Activated CD4-positive, CD25-positive, alpha-beta regulatory T cell treated with anti-CD3 and anti-CD28 coated beads, Interleukin-2, amount 50 U/mL, for 16 hours (primary cell): Measurements from ENCODE around the gene SYT5.
"Not testable (repeated sequence)": the region's sequence is repeated elsewhere in the genome, so short reads cannot be mapped to it uniquely, and the experiment has no call there.

ENCODE experiments used
- DNase-seq: peaks from one replicate; pipeline ENCODE4 v3.0.0-alpha.2; 2020; ENCODE audit warnings: low read depth, low spot score

The SYT5 gene

GRCh38 chr19:55179606-55180484 is at the start of gene SYT5:
TSS of gene SYT5 (minus strand) at chr19:55180289. CDS start at chr19:55179041, 1,248 bp downstream.
- DNase-seq, result peak; percentile 26

DNA sequence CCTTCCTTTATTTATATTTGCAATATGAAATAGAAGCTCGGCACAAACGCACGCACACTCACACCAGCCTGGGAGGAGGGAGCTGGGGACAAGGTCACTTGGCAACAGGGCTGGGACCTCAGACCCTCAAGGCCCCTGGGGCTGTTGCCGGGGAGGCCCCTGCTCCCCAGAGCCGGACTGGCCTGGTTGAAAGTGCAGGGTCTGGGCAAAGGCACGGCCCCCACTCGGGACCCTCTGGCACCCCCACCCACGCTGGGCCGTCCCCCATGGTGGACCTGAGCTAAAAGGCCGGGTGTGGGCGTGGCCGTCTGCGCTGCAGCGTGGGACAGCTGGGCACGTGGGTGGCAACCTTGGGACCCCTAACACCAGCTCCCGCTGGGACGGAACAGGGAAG is 49.7 kb upstream of the SYT5 start:
- no peak for DNase-seq

DNA sequence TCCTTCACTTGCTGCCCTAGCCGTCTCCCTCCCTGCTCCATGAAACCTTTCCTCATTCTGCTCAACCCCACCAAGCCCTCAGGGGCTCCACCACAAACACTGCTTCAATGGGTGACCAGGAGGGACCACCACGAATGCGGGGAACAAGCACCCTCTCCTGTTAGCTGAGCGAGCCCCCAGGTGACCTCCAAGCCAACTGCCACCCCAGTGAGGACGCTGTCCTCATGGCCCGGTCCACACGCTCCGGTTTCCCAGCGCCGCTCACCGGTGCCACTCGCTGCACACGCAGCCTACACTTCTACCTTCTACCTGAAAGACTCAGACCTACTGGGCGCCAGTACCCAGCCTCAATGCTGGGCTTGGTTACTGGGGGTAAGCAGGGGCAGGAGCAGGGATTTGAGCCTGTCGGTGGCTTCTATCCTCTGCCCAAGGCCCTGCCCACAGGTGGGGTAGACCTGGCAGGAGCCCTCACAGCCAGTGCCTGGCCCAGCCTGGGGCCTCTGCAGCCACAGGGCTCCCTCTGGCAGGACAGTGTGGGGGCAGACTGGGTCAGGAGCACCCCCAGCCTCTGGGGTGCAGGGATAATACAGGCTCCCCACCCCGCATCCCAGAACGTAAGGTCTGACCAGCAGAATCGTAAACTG is 49.2 kb upstream of the SYT5 start:
- no peak for DNase-seq

DNA sequence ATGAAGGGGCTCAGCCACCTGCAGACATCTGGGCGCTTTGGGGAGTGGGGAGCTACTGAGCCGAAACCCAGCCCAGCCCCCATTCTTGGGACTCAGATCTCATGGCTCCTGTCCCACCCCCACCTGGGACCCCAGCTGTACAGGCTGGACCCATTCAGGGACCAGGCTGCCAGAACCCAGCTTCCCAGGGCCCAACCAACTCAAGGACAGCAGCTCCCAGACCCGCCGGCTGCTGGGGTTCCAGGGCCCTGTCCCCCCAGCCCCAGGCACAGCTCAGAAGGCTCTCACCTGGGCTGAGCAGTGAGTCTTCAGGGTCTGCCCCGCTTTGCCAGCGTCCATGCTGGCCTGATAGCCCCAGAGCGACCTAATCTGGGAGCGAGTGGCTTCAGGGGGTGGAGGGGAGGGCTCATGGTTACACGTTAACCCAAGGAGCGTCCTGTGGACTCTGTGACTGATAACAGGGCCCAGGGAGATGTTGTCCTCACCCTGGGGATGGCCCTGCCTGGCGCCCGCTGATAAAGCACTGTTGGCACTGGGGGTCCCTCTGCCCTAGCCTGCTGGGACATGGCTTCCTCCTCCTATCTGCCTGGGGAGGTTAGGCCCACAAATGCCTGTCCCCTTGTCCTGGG is 48.4 kb upstream of the SYT5 start, which contains the start of gene TMEM86B:
TMEM86B (minus strand) TSS at position 361 of the 629 bp plus-strand sequence; CDS start at position 339, 22 bp downstream.
- DNase-seq, result no peak

DNA sequence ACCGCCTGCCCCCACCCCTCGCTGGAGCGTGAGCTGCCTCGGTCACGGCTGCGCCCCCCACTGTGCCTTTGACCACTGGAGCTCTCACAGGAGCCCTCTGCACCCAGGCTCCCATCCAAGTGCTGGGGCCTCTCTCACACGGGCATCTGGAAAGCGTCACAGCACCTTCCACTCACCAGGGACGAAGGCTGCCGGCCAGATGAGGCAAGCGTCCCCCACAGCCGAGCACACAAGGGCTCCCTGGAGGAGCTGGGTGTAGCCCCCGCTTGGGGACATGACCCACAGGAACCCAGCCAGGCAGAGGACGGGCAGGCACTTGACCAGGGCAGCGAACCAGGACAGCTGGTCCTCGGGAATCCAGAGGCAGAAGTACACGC is 47.9 kb upstream of the SYT5 start:
- no peak for DNase-seq

GRCh38 chr19:55227241-55228014 is 47.3 kb upstream of the SYT5 start:
- DNase-seq, result no peak

DNA sequence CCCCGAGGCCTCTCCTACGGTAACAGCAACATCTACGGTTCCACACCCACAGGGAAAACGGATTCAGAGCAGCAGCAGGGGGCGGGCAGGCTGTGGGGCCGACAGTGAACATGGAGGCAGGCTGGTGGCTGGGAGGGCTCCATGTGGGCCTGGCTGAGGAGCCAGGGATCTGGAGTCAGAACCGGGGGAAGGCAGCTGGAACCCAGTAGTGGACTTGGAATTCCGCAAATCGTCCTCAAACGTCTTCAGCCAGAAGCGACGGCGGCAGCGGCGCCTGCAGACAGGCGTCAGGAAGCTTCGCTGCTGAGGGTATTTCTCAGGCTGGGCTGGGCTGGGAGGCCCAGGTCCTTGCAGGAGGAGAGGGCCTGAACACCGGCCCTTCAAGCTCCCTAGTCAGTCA is 46.7 kb upstream of the SYT5 start:
- no peak for DNase-seq

DNA sequence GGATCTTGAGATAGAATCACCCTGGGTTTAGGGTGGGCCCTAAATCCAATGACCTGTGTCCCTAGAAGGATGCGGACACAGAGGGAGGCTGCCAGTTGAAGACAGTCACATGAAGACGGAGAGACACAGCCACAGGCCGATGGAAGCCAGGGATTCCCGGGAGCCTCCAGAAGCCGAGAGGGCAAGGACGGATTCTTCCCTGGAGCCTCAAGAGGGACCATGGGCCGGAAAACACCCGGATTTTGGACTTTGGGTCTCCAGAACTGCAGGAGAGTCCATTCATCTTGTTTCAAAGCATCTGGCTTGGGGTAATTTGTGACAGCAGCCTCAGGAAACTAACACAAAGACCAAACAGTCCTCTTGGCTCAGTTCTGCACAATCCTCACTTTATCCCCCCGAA is 46.2 kb upstream of the SYT5 start:
- DNase-seq, result no peak

- DNase-seq, result no peak
These were observed 45.4 kb upstream of the SYT5 start for GRCh38 chr19:55225415-55225958.

DNA sequence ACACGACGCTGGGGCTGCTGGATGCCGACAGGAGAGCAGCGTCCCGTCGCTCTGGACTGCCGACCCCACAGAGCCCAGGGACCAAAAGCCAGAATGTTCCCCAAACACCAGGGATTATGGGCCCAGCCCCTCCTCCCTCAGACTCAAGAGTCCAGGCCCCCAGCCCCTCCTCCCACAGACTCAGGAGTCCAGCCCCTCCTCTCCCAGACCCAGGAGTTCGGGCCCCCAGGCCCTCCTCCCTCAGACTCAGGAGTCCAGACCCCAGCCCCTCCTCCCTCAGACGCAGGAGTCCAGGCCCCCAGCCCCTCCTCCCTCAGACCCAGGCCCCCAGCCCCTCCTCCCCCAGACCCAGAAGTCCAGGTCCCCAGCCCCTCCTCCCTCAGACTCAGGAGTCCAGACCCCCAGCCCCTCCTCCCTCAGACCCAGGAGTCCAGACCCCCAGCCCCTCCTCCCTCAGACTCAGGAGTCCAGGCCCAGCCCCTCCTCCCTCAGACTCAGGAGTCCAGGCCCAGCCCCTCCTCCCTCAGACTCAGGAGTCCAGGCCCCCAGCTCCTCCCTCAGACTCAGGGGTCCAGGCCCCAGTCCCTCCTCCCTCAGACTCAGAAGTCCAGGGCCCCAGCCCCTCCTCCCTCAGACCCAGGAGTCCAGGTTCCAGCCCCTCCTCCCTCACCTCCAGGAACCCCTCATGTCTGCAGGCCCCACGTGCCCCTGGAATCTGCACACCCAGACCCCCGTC is 44.8 kb upstream of the SYT5 start:
- not testable (repeated sequence) for DNase-seq

- DNase-seq, result no peak
These were observed 44.1 kb upstream of the SYT5 start for GRCh38 chr19:55224038-55224665.

DNA sequence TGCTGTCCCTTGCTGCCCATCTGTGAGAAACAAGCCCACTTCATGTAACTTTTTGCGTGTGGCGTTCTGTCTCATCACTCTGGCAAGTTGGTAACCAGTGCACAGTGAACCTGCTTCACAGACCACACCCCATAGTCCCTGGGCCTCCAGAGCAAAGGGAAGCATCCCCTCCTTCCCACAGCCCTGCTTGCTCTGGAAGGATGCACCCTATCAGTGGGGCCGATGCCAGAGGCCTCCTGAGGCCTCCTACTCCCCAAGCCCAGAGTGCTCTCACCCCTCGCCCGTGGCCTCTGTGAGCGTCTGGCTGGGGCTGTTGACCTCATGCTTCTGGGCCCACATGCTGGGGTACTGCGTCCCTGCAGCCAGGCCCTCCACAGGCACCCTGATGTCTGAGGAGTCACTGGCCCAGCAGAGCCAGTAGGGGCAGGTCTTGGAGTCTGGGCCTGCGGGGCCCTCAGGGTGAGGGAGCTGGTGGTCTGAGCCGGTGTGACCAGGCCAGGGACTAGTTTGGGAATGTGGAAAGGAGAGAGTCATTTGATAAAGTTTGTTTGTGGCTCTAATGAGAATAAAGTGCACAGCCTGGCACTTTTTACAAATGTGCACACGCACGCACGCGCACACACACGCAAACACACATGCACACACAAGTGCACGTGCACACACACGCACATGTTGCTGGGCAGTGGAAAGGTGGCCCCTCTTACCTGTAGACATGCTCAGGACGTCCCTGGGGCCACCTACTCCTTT is 43.4 kb upstream of the SYT5 start:
- DNase-seq, result no peak

DNA sequence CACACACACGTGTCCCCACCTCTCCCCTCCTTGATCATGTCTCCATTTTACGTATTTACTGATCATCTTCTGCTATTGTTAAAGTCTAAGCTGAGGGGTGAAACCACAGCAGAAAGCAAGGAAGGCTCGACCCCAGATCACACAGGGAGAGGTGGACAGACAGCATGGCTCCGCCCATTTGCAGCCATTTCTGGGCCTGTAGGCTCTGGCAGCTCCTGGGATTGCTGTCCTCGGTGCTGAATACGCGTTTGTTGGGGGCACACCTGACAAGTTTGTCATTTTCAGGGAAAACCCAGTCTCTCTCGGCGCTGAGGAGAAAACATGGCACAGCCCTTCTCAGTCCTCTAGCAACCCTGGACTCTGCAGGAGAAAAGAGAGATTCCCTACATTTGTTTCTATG is 40.4 kb upstream of the SYT5 start:
- no peak for DNase-seq

DNA sequence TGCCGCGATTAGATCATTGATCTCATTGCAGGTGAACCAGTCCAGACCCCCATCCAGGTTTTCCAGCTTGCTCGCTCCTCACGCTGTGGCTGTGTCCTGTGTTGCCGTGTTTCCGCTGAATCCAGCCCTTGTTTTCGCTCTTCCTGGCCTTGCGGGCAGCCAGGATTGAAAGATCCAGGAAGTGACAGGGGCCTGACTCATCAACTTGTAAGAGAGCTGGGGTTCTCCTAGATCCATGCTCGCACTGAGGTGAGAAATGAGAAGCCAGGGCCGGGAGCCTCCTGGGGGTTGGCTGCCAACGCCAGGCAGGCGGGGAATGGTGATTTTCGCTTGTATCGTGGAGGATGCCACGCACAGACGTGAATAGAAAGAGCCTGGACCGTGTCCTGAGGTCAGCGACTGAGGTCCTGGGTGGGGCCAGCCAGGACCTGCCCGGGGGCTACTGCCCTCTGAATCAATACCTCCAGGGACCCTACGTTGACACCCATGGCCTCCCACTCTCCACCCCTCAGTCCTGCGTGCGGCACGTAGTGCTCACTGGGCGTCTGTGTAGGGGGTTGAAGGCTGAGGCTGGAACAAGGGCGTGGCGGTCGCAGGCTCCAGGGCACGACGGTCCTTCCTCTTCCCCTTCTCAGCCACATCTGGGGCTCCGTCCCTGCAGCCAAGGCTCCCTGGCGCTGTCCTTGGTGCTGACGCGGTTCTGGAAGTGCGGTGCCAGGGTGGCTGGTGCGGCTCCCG is 36.5 kb upstream of the SYT5 start:
- no peak for DNase-seq

GRCh38 chr19:55213547-55213946 is 33.5 kb upstream of the SYT5 start:
- DNase-seq, result no peak

GRCh38 chr19:55212447-55212846 is 32.4 kb upstream of the SYT5 start:
- no peak for DNase-seq

DNA sequence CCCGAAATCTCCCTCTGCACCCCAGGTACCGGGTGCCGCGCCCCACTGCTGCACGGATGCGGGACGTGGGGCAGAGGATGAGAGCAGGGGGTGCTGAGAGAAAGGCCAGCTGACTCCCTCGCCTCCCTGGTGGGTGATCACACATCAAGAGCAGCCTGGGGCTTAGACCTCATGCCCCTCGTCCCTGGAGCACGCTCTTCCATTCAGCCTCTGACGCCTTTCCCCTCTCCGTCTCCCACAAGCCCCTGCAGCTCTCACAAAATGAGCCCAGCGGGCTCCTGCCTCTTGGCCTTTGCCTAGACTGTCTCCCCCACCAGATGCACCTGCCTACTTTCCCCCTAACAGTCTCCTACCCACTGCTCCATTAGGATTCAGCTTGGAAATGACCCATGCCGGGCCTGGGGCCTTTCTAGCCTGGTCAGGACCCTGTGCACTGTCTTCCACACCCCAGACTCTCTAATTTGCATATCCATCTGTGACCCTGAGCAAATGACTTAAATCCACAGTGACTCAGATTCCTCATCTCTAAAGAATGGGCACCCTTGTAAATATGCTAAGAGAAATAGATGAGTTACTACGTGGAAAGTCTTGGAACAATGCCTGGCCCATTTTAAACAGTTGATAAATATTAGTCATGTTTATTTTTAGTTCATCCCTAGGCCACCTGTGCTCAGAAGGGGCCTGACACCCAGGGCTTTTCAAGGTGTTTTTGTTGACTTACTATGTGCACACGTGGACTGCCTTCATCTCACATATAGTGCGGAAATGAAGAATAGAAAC is 29.8 kb upstream of the SYT5 start:
- no peak for DNase-seq
